Measurements from ENCODE around the gene C20orf144. TPM values are rescaled to one million over a fixed set of nuclear protein-coding genes. Genes with fewer than 3 reads are reported as not detected.

Gene C20orf144
- total and polyA plus RNA-seq, 9 of the 15 experiments (the other 6 are each of a cell fraction or from before 2014, with no cell fraction given) = 0.04 to 0.23 (median 0.11) TPM; not detected in 2

GRCh38 chr20:33671573-33672288 lies 9.6 kb downstream of the C20orf144 start (continued):
- TF ChIP-seq PRPF4 (IDR thresholded peaks at IDR 0.05; ENCODE audit: insufficient read depth, low read depth, low read length, poor library complexity, severe bottlenecking) (no peak), USF2 (CRISPR knock-in tag; IDR thresholded peaks at IDR 0.05) (peak; percentile 13; the same call in 1 of the 2 replicates), ATF7 (IDR thresholded peaks at IDR 0.05) (no peak), ZNF408 (CRISPR knock-in tag; IDR thresholded peaks at IDR 0.05; ENCODE audit: low read depth) (no peak), SNRNP70 (optimal IDR thresholded peaks at IDR 0.05; ENCODE audit: low read depth, low read length) (no peak), BCOR (IDR thresholded peaks at IDR 0.05) (peak; percentile 89), RBM25 (IDR thresholded peaks at IDR 0.05; ENCODE audit: low read depth, low read length, severe bottlenecking) (peak; percentile 89), DEAF1 (CRISPR knock-in tag; IDR thresholded peaks at IDR 0.05) (no peak), ZFP36 (IDR thresholded peaks at IDR 0.05; ENCODE audit: low read depth, low read length, partially characterized antibody) (peak; percentile 84), ZNF347 (CRISPR knock-in tag; IDR thresholded peaks at IDR 0.05; ENCODE audit: low read depth) (no peak), PTBP1 (IDR thresholded peaks at IDR 0.05; ENCODE audit: low read depth, low read length) (peak; percentile 88), SNIP1 (IDR thresholded peaks at IDR 0.05; ENCODE audit: low read depth) (no peak), KDM5B (IDR thresholded peaks at IDR 0.05; ENCODE audit: insufficient replicate concordance, low read depth, low read length) (no peak), KDM1A (IDR thresholded peaks at IDR 0.05) (peak; percentile 53 to 72; a peak in 3 of 4 replicates), HDAC2 (IDR thresholded peaks at IDR 0.05) (0 out of 2 replicates have a peak, but pooled peaks have one; percentile 14)

All from K562 (cell line).